CD4-positive, alpha-beta T cell treated with Interleukin-10 for 1 hour (primary cell): Measurements from ENCODE around the gene CCDC14.
"Not testable (repeated sequence)": the region's sequence is repeated elsewhere in the genome, so short reads cannot be mapped to it uniquely, and the experiment has no call there.

ENCODE experiments used
- DNase-seq: peaks from one replicate; pipeline ENCODE4 v3.0.0-alpha.2; 2020

The CCDC14 gene, protein sequence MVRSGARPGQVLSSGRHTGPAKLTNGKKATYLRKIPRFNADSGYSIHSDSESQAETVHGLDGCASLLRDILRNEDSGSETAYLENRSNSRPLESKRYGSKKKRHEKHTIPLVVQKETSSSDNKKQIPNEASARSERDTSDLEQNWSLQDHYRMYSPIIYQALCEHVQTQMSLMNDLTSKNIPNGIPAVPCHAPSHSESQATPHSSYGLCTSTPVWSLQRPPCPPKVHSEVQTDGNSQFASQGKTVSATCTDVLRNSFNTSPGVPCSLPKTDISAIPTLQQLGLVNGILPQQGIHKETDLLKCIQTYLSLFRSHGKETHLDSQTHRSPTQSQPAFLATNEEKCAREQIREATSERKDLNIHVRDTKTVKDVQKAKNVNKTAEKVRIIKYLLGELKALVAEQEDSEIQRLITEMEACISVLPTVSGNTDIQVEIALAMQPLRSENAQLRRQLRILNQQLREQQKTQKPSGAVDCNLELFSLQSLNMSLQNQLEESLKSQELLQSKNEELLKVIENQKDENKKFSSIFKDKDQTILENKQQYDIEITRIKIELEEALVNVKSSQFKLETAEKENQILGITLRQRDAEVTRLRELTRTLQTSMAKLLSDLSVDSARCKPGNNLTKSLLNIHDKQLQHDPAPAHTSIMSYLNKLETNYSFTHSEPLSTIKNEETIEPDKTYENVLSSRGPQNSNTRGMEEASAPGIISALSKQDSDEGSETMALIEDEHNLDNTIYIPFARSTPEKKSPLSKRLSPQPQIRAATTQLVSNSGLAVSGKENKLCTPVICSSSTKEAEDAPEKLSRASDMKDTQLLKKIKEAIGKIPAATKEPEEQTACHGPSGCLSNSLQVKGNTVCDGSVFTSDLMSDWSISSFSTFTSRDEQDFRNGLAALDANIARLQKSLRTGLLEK

GRCh38 chr3:123960781-123961507, at the start of gene CCDC14:
CCDC14 (minus strand) TSS chr3:123961229; CDS start chr3:123961173, 56 bp downstream.
- DNase-seq, result peak; percentile 81

- not testable (repeated sequence) for DNase-seq
Measured at GRCh38 chr3:124008321-124008720, 47.3 kb upstream of the CCDC14 start.

GRCh38 chr3:124007186-124007585, 46.2 kb upstream of the CCDC14 start:
- no peak for DNase-seq

GRCh38 chr3:124002405-124003079, 41.5 kb upstream of the CCDC14 start:
- DNase-seq, result not testable (repeated sequence)

GRCh38 chr3:124001366-124001765, 40.3 kb upstream of the CCDC14 start:
- not testable (repeated sequence) for DNase-seq

DNA sequence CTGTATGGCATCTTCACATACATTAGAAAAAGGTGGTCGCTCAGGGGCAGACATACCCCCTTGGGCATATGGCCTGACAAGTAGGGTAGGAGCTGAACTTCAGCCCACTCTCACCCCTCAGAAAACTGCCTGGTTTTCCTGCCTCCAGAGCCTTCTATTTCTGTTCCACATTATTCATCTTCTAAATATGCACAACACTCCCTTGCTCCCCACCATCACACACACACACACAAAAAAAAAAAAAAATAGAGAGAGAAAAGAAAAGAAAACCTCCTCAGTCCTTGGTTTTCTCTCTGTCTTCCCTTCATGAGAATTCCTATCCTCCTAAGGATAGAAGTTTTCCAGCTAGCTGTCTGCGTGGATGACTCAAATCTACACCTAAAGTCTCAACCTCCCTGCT, 36.5 kb upstream of the CCDC14 start:
- DNase-seq, result no peak

GRCh38 chr3:123993818-123994217, 32.8 kb upstream of the CCDC14 start:
- DNase-seq, result no peak

DNA sequence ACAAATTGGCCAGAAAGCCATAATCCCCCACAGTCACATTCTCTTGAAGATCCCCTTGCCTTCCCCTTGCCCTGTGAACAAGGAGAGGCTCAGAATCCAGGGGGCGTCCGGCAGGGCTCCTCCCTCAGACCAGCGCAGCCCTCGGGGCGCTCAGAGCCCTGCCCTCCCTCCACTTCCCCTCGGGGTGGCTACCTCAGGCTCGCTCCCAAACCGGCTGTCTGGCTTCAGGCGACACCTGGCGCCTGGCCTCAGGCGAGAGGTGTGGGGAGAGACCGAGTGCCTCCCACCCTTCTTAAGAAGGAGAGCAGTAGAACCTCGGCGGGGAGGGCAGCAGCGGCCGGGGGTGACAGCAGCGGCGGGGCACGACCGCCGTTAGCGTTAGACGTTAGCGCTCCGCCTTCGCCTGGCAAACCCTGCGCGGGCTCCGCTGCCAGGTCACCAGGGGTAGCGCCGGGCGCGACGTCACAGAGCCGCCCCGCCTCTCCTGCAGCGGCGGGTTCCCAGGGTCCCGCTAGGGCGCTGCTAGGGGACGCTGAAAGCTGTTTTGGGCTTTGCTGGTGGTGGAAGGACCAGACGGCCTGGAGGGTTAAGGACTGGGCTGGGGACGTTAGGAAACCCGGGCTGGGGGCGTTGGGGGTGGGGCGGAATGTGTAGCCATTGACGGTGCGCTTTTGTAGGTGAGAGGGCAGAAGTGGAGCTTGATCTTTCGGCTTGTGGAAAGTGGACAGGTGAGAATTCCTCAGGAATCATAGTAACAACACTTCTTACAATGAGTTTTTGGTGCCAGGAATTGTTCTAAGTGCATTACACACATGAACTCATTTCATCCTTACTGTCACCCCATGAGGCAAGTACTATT, 30.9 kb upstream of the CCDC14 start, which contains the start of gene ROPN1:
Gene ROPN1 (minus strand): TSS at position 395 of the 859 bp plus-strand sequence. CDS start 11,643 bp downstream, outside the sequence.
- DNase-seq, result not testable (repeated sequence)

DNA sequence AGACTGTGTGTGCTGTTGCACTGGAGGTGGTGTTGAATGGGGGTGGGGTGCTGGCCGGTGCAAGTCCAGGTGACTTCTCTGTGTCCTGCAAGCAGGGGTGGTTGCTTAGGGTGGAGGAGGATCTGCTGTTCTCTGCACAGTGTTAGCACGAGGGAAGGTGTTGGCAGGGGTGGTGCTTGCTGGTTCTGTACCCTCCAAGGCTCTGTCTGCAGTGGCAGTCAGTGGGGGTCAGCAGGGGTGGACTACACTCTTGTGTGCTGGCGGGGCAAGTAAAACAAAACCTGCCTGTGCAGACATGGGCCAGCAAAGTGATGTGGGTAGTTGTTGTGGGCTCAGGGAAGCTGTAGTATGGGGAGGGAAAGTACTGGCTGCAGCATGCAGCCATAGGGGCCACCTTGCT, 25.4 kb upstream of the CCDC14 start:
- DNase-seq, result no peak

- DNase-seq, result no peak
Measured at GRCh38 chr3:123984957-123985356, 23.9 kb upstream of the CCDC14 start.

DNA sequence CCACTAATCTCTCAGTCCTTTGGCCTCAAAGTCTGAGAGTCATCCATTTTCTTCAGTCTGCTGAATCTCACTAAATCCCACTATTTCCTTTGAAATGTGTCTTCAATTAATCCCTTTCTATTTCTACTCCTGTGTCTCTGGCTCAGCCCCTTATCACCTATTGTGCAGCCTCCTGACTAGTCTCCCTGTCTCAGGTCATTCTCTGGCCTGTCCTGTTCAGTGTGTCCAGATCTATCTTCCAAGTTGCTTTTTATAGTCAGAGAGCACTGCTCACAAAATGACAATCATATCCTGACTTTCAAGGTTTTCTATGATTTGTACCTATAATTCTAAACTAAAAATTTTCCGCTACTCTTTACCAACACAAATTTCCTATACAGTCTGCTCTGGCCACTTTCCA, 23.3 kb upstream of the CCDC14 start:
- no peak for DNase-seq

DNA sequence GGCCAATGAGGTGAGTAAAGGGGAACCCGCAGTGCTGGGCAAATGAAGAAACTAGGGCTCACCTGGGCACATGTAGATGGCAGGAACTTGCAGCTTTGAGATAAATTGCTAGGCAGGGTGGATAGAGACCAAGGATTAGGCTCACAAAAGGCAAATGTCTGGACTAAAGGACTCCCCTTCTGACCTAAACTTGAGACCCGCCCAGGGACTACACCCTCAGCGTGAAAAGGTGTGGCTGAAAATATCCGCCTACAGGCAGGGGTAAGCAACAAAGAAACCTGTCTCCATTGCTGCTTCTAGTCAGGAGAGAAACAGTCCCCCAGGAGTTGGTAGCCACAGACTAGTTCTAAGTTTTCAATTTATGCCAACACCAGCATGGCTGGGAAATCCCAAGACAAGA, 20.3 kb upstream of the CCDC14 start:
- DNase-seq, result not testable (repeated sequence)

DNA sequence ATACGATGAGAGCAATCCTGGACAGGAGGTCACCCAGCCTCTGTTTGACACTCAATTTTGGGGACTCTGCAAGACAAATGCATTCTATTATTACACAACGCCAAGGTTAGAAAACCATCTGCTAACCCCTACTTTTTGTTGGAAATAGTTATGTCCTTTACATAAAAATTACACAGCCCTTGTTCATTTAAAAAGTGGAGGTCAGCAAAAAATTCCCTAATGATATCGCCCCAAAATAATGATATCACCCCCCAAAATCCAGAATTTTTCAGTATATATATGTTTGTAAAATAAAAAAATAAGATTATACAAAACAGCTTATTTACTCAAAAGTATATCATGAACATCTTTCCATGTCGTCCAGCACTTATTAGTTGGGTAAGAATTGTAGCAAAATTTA, 19.5 kb upstream of the CCDC14 start:
- no peak for DNase-seq

- DNase-seq, result peak; percentile 38
Measured at GRCh38 chr3:123979525-123980501, 18.8 kb upstream of the CCDC14 start.

DNA sequence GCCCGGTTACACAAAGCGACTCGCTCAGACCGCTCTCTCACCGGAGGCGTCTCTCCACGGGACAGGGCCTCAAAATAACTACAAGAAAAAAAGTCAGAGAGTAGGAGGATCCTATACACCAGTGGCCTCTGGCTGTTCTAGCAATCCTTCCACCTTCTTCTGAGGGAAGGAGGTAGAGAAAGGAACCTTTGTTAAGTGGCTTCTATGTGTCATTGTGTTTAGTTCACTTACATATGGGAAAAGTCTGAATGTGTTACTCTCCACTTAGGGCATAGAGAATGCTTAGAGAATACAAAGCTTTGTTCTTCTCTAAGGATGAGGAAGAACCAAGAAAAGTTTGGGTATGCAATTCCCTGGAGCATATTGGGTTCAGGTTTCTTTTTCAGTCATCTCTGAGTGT, 15.9 kb upstream of the CCDC14 start:
- DNase-seq, result not testable (repeated sequence)

DNA sequence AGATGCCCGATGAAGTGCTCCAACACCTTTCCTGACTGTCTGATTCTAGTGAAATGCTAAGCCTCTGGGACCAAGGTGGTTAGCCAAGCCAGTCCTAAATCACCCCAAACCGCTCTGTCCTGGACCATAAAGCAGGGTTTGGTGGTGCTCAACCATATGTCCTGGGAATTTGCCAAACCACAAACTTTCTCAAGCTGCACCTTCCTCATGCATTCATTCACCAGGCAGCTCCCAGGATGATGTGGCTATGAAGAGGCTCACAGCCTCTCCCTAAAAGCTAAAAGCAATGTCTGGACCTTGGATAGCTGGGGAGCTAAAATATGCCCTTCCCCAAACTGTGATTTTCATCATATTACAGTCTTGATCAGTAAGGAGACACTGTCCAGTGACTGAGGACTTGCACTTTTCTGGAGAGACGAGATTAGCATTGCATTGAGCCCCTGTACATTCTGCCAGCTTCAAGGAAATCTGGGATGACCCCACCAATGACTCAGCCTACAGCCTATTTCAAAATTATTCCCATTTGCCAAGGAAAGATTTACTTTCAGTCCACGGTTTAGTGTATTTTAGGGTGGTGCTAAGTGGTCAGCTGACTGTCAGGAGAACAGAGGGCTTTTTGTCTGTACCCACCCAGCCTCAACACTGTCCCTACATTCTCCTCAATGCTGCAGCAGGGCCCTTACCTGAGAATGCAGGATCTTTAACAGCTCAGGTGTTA, 15.3 kb upstream of the CCDC14 start:
- DNase-seq, result not testable (repeated sequence)

DNA sequence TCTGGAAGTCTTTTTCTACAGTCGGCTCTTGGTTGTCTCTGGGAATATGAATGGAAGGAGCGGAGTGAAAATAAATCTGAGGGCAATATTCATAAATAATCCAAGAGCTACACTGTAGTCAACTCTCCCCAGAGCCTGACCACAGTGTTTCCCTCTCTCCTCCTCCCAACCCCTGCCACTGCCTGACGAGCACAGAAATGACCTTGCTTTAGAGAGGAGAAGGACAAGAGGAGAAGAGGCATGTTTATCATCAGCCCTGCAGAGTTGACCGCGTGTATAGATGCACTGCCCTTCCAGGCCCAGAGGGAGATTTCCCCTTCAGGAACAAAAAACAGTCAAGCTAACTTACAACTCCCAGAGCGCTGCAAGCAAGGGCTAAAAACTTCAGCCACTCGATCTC, 14.0 kb upstream of the CCDC14 start:
- DNase-seq, result not testable (repeated sequence)

GRCh38 chr3:123971406-123971805, 10.4 kb upstream of the CCDC14 start:
- no peak for DNase-seq

GRCh38 chr3:123967260-123967659, 6.2 kb upstream of the CCDC14 start:
- not testable (repeated sequence) for DNase-seq
